Panc1 (cell line): ENCODE measurements around the gene RGMB. TPM values are rescaled to one million over a fixed set of nuclear protein-coding genes. Genes with fewer than 3 reads are reported as not detected.

Source experiments
- ATAC-seq: fragments of 200-7000 bp; cut with Tn5 transposase; 2 replicates; pipeline ENCODE4 v1.9.1; 2020; ENCODE audit warnings: mild to moderate bottlenecking, moderate library complexity
- BruUV-seq: library from RNA; stranded (reverse); fragments of 400-500 nt; replicated peaks from 2 replicates; lab custom pipeline; 2021; lab: Mats Ljungman, UMichigan
- CTCF ChIA-PET: fragments of 300-600 bp; sonication (Branson Sonifier 250); formaldehyde crosslinking; loops from one replicate; lab custom pipeline; 2022; ENCODE audit warnings: antibody characterized with exemption; lab: Charles Lee
- POLR2A ChIA-PET: fragments of 300-600 bp; sonication (Branson Sonifier 250); formaldehyde crosslinking; loops from one replicate; lab custom pipeline; 2022; ENCODE audit warnings: antibody characterized with exemption; lab: Charles Lee
- DNase-seq: peaks from one replicate; pipeline ENCODE4 v3.0.0-alpha.2; 2010; ENCODE audit warnings: low read depth, low spot score
- H3K27ac ChIP-seq: 2 replicates; pipeline ENCODE4 v1.5.1; 2011; ENCODE audit warnings: mild to moderate bottlenecking, low read length, inconsistent platforms
- H3K27me3 ChIP-seq: fragments of 200-500 bp; sonication (Bioruptor generic); 2 replicates; pipeline ENCODE4 v1.6.0; 2014; ENCODE audit warnings: low read length, inconsistent platforms; ENCODE audit not compliant: control insufficient read depth, insufficient read depth
- H3K36me3 ChIP-seq: fragments of 200-500 bp; sonication (Bioruptor generic); 2 replicates; pipeline ENCODE4 v1.5.1; 2014; ENCODE audit warnings: inconsistent platforms, mild to moderate bottlenecking, low read length, moderate library complexity; ENCODE audit not compliant: control insufficient read depth, insufficient read depth
- H3K4me1 ChIP-seq: 2 replicates; pipeline ENCODE4 v1.5.1; 2011; ENCODE audit warnings: inconsistent platforms, mild to moderate bottlenecking, low read length, moderate library complexity; ENCODE audit not compliant: control insufficient read depth, insufficient read depth
- H3K4me3 ChIP-seq, 2 experiments: 2 replicates each; pipeline ENCODE4 v1.5.1; 2011 to 2012; ENCODE audit warnings: low read depth in 2 of 2, low read length in 2 of 2, mild to moderate bottlenecking in 2 of 2, inconsistent platforms in 1 of 2, moderate library complexity in 1 of 2
- H3K9me3 ChIP-seq: fragments of 200-500 bp; sonication (Bioruptor generic); 2 replicates; pipeline ENCODE4 v1.5.1; 2014; ENCODE audit warnings: low read depth, mild to moderate bottlenecking, inconsistent platforms, low read length, moderate library complexity; ENCODE audit not compliant: control insufficient read depth, insufficient read depth
- CTCF ChIP-seq: fragments of 450-650 bp; IDR thresholded peaks from 2 replicates; pipeline ENCODE4 v1.5.1; 2017; ENCODE audit warnings: mild to moderate bottlenecking
- POLR2AphosphoS5 ChIP-seq: IDR thresholded peaks from 2 replicates; pipeline ENCODE4 v1.6.1; 2012; ENCODE audit warnings: mild to moderate bottlenecking, low read depth, low read length, moderate library complexity
- REST ChIP-seq, 2 experiments: IDR thresholded peaks; 2 replicates each; pipeline ENCODE4 v1.6.1; 2011 to 2012; ENCODE audit warnings: low read depth in 2 of 2, control low read depth in 1 of 2, low read length in 1 of 2, mild to moderate bottlenecking in 1 of 2, moderate library complexity in 1 of 2; ENCODE audit not compliant: insufficient read depth in 1 of 2
- SIN3A ChIP-seq: IDR thresholded peaks from 2 replicates; pipeline ENCODE4 v1.6.1; 2012; ENCODE audit warnings: low read depth, mild to moderate bottlenecking, low read length, moderate library complexity, borderline replicate concordance; ENCODE audit not compliant: insufficient read depth
- TCF7L2 ChIP-seq: IDR thresholded peaks from 2 replicates; pipeline ENCODE4 v1.6.1; 2011; ENCODE audit warnings: mild to moderate bottlenecking, low read depth, low read length, inconsistent platforms
- in situ Hi-C: cut with HindIII; loops from 2 replicates; pipeline ENCODE4 v1.10.0; 2016; ENCODE audit warnings: low sequenced_read_pairs, low pct_unique_long_range_greater_than_20kb
- intact Hi-C: fragments of 100-400 bp; cut with micrococcal nuclease; formaldehyde crosslinking; loops from one replicate; pipeline ENCODE4 v1.10.0; 2022; ENCODE audit not compliant: unreplicated experiment
- total RNA-seq: library from RNA; stranded (reverse); gene quantifications from one replicate; pipeline ENCODE4 v1.2.1, GENCODE V29; 2021; ENCODE audit not compliant: unreplicated experiment

Gene RGMB
- total RNA-seq, 1 experiment from 2014 or later = 25.4 TPM

GRCh38 chr5:98807806-98808205, 34.3 kb downstream of the RGMB start:
- Histone ChIP-seq H3K9me3 (peaks cover 11% of the 10 kb centered on the region; the same call in 1 of the 2 replicates), H3K27ac (no peak overlapping the region), H3K4me3 (no peak overlapping the region), H3K4me1 (no peaks in the 10 kb centered on the region), H3K27me3 (no peaks in the 10 kb centered on the region), H3K36me3 (no peaks in the 10 kb centered on the region)
- in situ Hi-C loops (no loop called here), intact Hi-C loops (no loop called here)
- TF ChIP-seq SIN3A (no peak), POLR2AphosphoS5 (no peak), TCF7L2 (no peak), CTCF (no peak), REST (IDR thresholded peaks at IDR 0.05; ENCODE audit: insufficient read depth in 1 of 2, low read depth in 2 of 2, low read length in 1 of 2) (no peak)
- ChIA-PET POLR2A (no interaction called here), CTCF (no interaction called here)
- no TSS peak for BruUV-seq
- ATAC-seq = no peak
- DNase-seq = no peak

DNA sequence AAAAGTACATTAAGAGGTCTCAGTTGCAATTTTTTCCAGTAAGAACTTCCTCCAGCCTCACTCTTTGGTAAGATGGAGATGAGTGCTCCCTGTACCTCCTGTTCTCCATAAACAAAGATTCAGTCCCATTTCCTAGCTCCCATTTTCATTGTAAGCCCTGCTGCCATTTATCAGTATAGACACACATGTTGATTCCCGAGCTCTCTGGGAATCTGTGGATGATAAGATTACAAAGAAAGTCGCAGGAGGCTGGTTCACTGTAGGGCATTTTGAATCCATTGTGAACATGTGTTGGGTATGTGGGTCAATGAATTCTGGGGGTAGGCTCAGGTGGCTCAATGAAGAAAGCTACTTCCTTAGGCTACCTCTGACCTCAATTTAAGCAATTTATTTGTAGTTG, 36.7 kb downstream of the RGMB start:
- ChIA-PET CTCF (no interaction called here), POLR2A (interaction anchor here (0.6 kb wide), 1 partner anchor 1616 kb away, joined by 4 read pairs; no protein-coding TSS in a partner anchor)
- Histone ChIP-seq H3K4me1 (no peaks in the 10 kb centered on the region), H3K27me3 (no peaks in the 10 kb centered on the region), H3K4me3 (no peak overlapping the region), H3K27ac (no peak overlapping the region), H3K9me3 (peaks cover 11% of the 10 kb centered on the region; the same call in 1 of the 2 replicates), H3K36me3 (no peaks in the 10 kb centered on the region)
- in situ Hi-C loops (no loop called here), intact Hi-C loops (no loop called here)
- no peak for ATAC-seq
- BruUV-seq = no TSS peak
- TF ChIP-seq TCF7L2 (no peak), REST (IDR thresholded peaks at IDR 0.05; ENCODE audit: insufficient read depth in 1 of 2, low read depth in 2 of 2, low read length in 1 of 2) (no peak), CTCF (no peak), SIN3A (no peak), POLR2AphosphoS5 (no peak)
- no peak for DNase-seq
